ENCODE data around the gene LAPTM5.

DNA sequence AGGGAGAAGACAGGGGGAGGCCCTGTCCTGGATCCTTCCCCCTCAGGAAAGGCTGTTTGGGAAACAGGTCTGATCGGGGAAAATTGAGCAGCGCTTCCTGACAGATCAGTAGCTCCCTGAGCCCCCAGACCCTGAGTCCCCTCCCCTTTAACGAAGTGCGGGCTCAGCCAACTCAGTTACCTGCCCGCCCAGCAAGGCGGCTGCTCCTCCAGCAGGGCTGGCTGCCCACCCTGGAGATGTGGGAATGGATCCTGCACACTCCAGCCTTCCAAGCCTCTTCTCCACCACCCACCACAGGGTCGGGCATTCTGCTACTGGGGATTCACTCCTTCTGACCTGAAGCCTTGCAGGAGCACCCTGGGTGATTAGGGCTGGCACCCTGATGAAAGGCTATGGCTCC lies 27.6 kb upstream of the LAPTM5 start:
- TF ChIP-seq, protein P1, sequence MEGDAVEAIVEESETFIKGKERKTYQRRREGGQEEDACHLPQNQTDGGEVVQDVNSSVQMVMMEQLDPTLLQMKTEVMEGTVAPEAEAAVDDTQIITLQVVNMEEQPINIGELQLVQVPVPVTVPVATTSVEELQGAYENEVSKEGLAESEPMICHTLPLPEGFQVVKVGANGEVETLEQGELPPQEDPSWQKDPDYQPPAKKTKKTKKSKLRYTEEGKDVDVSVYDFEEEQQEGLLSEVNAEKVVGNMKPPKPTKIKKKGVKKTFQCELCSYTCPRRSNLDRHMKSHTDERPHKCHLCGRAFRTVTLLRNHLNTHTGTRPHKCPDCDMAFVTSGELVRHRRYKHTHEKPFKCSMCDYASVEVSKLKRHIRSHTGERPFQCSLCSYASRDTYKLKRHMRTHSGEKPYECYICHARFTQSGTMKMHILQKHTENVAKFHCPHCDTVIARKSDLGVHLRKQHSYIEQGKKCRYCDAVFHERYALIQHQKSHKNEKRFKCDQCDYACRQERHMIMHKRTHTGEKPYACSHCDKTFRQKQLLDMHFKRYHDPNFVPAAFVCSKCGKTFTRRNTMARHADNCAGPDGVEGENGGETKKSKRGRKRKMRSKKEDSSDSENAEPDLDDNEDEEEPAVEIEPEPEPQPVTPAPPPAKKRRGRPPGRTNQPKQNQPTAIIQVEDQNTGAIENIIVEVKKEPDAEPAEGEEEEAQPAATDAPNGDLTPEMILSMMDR (IDR thresholded peaks at IDR 0.05 in 2 of 3, conservative IDR thresholded peaks at IDR 0.05 in 1 of 3; ENCODE audit: borderline replicate concordance in 1 of 3, insufficient read depth in 1 of 3, low read depth in 2 of 3, low read length in 2 of 3) = no peak
- TF ChIP-seq TCF7L2 (IDR thresholded peaks at IDR 0.05; ENCODE audit: borderline replicate concordance, extremely low read depth, insufficient read depth, insufficient read length) (no peak), EZH2 (IDR thresholded peaks at IDR 0.05) (no peak), JUND (IDR thresholded peaks at IDR 0.05) (no peak)

Data from HCT116 (cell line).